Kidney epithelial cell (primary cell): ENCODE measurements around the gene DYNC1I1. TPM values are rescaled to one million over a fixed set of nuclear protein-coding genes. Genes with fewer than 3 reads are reported as not detected.

Source experiments
- DNase-seq: peaks from one replicate; pipeline ENCODE4 v3.0.0-alpha.2; 2010; ENCODE audit warnings: low read depth
- H3K27me3 ChIP-seq: 2 replicates; pipeline ENCODE4 v1.6.0; 2011; ENCODE audit warnings: low read length; ENCODE audit not compliant: control insufficient read depth, insufficient read depth
- H3K36me3 ChIP-seq: 2 replicates; pipeline ENCODE4 v1.5.1; 2011; ENCODE audit warnings: low read length; ENCODE audit not compliant: control insufficient read depth, insufficient read depth
- H3K4me3 ChIP-seq: 2 replicates; pipeline ENCODE4 v1.5.1; 2011; ENCODE audit warnings: low read depth, mild to moderate bottlenecking, control low read depth, low read length
- CTCF ChIP-seq: IDR thresholded peaks from 2 replicates; pipeline ENCODE4 v1.5.1; 2011; ENCODE audit warnings: mild to moderate bottlenecking, moderate library complexity, low read length, control low read depth, inconsistent platforms; ENCODE audit not compliant: insufficient read depth, poor library complexity, severe bottlenecking
- total RNA-seq: library from RNA; depleted of rRNA; stranded (reverse); fragments of >200 nt; gene quantifications from 2 replicates; pipeline ENCODE4 v1.2.3, GENCODE V29; 2015

DYNC1I1 gene
- total RNA-seq, 1 donor from 2014 or later = 0.08 TPM

DNA sequence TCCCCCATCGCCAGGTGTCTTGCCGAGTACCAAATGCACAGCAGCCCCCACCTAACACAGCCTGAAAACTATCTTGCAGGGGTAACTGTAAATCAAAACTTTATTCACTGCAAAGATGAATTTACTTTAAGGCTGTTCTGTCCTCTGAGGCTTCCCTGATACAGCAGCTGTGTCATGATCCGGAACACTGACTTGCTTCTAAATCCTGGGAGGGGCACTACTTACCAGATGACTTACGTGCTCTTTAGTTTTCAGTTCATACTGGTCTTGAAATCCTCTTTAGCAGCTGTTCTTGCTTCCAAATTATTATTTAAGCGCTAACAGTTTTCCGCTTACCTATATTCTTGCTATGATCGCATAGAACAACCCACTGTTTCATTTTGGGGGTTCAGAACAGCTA lies 4.9 kb downstream of the DYNC1I1 start:
- no peak overlapping the region for H3K4me3 ChIP-seq
- TF ChIP-seq CTCF = no peak
- no peaks in the 10 kb centered on the region for H3K36me3 ChIP-seq
- H3K27me3 ChIP-seq = peaks cover 2% of the 10 kb centered on the region
- no peak for DNase-seq

DNA sequence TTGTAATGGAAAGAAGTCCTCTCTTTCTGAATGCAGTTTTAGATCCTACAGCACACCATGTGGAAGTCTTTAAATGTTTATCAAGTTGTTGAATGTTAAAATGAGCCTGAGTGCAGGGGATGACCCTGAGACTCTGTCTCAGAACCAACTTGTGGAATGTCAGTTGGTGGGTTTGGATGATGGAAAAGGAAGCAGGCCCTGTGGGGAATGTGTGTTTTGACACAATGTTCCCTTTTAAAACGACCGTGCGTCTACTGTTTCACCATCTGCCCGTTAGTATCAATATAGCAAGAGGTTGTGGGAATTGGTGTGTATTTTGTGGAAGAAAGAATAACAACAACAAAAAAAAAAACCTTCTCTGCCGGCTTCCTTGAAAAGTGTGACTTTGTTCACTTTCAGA lies 8.3 kb downstream of the DYNC1I1 start:
- no peaks in the 10 kb centered on the region for H3K27me3 ChIP-seq
- no peak overlapping the region for H3K4me3 ChIP-seq
- DNase-seq = no peak
- H3K36me3 ChIP-seq = no peaks in the 10 kb centered on the region
- no peak for TF ChIP-seq CTCF

DNA sequence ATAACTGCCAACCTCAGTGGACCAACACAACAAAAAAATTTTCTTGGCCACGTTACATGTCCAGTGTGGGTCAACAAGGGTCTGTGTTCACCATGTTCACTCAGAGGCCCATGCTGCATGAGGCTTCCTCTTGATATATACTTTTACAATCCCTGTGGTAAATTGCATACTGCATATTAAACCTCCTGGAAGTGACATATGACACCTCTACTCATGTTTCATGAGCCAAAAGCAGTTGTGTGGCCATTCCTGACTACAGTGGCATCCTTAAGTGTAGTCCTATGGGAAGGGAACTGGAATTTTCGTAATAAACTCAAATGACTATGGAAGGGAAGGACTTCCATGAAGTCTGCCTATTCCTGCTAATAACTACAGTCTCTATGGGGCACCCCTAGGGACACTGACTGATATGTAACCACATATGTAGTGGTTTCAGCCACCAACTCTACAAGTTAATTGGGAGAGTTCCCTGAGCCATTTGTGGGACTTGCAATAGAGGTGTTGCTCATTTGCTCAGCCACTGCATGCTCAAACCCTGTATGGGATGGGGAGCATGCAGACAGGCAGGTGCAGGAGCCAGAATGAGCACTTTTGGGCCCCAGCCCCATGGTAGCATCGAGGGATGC lies 9.7 kb downstream of the DYNC1I1 start:
- Histone ChIP-seq H3K27me3 (no peaks in the 10 kb centered on the region), H3K36me3 (no peaks in the 10 kb centered on the region), H3K4me3 (no peak overlapping the region)
- TF ChIP-seq CTCF = no peak
- no peak for DNase-seq

GRCh38 chr7:95784796-95785195 lies 12.4 kb downstream of the DYNC1I1 start:
- DNase-seq = no peak
- no peak overlapping the region for H3K4me3 ChIP-seq
- H3K27me3 ChIP-seq = no peaks in the 10 kb centered on the region
- TF ChIP-seq CTCF = no peak
- no peaks in the 10 kb centered on the region for H3K36me3 ChIP-seq

DNA sequence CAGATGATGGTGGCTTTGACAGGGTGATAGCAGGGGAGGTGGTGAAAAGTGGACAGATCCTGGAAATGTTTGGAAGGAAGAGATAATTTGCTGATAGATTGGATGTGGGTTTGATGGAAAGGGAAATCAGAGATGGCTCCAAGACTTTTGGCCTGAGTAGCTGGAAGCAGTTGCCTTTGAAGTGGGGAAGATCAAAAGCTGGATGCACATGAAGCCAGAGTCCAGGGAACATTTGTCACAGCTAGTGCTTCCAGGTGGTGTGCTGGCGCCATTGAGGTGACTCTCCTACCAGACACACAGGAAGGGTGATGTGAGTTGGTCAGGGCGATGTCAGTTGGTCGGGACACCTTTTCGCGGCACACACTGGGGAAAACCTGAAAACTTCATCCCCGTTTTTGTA lies 15.9 kb downstream of the DYNC1I1 start:
- Histone ChIP-seq H3K4me3 (no peak overlapping the region), H3K36me3 (no peaks in the 10 kb centered on the region), H3K27me3 (no peaks in the 10 kb centered on the region)
- TF ChIP-seq CTCF = no peak
- no peak for DNase-seq

DNA sequence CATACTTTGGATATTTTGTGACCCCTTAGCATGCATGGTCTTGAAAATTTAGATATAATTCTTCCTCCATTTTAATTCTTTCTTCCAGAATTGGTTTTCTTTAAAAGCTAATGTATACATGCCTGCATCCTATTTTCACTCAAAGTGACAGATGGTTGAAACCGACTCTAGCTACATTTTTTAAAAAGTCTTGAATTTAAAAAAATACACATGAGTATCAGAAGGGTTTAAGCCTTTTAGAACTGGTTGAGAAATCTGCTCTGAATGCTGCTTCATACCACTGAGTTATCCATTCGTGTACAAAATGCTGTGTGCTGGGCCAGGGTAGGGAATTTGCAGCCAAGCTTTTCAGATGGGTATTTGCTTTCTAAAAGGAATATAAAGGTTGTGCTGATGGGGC lies 16.5 kb downstream of the DYNC1I1 start:
- no peaks in the 10 kb centered on the region for H3K27me3 ChIP-seq
- no peaks in the 10 kb centered on the region for H3K36me3 ChIP-seq
- H3K4me3 ChIP-seq = no peak overlapping the region
- TF ChIP-seq CTCF = no peak
- no peak for DNase-seq
